Measurements from ENCODE around the gene DESI2. TPM values are rescaled to one million over a fixed set of nuclear protein-coding genes. Genes with fewer than 3 reads are reported as not detected.
A peak's percentile ranks its signal among the peaks of the same experiment; 100 is the strongest.

DESI2 gene
- total RNA-seq, result 22.1 TPM

DNA sequence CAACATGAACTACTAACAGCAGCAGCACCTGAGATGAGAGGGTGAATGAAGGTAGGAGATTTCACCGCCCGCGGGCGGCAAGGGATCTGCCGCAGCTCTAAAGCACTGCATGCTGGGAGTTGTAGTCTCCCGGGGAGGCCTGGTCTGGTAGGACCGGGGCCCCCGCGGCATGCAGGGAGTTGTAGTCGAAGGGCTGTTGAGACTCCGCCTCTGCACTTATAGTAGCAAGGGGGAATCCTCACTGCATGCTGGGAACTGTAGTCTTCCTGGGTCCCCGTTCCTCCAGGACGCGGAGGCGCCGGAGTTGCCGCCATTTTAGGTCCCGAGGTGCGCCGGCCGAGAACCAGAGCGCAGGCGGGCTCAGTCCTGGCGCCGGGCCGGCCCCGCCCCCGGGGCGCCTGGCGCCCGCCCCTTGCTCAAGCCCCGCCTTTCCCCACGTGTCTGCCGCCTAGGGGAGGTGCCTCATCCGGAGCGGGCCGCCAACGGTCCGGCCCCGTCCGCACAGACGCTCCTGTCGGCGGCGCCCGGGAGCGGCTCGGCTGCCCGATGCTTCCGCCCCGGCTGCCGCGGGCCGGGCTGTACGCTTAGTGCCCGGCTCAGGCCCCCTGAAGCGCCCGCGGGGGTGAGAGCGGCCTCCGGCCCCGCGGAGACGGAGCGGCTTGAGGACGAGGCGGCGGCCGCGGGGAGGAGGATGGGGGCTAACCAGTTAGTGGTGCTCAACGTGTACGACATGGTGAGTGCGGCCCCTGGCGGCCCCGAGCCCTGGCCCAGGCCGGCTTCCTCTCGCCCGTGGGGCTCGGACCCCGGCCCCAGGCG is at the start of gene DESI2:
Gene DESI2, plus strand, starts transcription at position 504 of the 816 bp plus-strand sequence. Its CDS starts 188 bp downstream, at position 692.
- H3K9me3 ChIP-seq (ENCODE audit: low read depth, low read length), result no peaks in the 10 kb centered on the region
- H3K4me1 ChIP-seq (ENCODE audit: insufficient read depth, low read length), result peaks cover 23% of the 10 kb centered on the region
- H3K27me3 ChIP-seq (ENCODE audit: insufficient read depth, low read length), result no peaks in the 10 kb centered on the region
- H3K4me3 ChIP-seq (ENCODE audit: low read length), result peak within 1 kb of the TSS; percentile 77

DNA sequence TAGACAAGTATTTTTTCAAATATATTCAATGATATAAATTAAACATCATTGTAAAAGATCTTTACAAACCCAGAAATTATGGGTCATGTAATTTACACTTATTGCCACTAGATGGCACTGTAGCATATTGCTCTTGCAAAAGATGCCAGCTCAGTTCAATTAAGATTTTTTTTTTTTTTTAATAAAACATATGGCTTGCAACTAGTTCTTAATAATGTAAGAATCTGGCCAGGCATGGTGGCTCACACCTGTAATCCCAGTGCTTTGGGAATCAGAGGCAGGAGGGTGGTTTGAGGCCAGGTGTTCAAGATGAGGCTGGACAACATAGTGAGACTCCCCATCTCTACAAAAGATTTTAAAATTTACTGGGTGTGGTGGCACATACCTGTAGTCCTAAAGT is 49.4 kb upstream of the DESI2 start:
- Histone ChIP-seq H3K4me3 (ENCODE audit: low read length) (no peak overlapping the region), H3K4me1 (ENCODE audit: insufficient read depth, low read length) (no peaks in the 10 kb centered on the region)

DNA sequence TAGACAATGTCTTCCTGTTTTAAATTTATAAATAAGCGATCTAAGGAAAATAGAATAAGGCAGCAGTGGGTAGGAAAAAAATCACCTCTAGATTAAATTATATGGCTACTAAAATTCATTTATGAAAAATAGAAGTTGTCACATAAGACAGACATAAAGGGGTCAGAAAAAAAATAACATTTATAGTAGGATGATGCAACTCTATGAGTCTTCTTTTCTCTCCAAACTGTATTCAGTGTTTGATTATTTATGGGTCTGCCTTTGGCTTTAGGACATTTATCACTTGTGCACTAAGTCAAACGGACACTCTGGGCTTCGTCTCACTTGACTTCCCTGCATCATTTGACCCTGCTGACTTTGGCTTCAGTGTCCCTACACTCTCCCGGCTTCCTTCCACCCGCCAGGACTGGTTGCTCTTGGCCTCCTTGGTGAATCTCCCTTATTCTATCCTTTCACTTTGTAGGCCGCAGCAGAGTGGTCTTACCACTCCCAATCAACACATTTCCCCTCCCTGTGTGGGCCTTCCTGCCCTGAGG is 47.0 kb upstream of the DESI2 start:
- Histone ChIP-seq H3K4me1 (ENCODE audit: insufficient read depth, low read length) (no peaks in the 10 kb centered on the region), H3K27me3 (ENCODE audit: insufficient read depth, low read length) (no peaks in the 10 kb centered on the region), H3K4me3 (ENCODE audit: low read length) (no peak overlapping the region), H3K9me3 (ENCODE audit: low read depth, low read length) (no peaks in the 10 kb centered on the region)

More for the DNA sequence above, 49.4 kb upstream of the DESI2 start:
- H3K9me3 ChIP-seq (ENCODE audit: low read depth, low read length), result no peaks in the 10 kb centered on the region
- H3K27me3 ChIP-seq (ENCODE audit: insufficient read depth, low read length), result no peaks in the 10 kb centered on the region

DNA sequence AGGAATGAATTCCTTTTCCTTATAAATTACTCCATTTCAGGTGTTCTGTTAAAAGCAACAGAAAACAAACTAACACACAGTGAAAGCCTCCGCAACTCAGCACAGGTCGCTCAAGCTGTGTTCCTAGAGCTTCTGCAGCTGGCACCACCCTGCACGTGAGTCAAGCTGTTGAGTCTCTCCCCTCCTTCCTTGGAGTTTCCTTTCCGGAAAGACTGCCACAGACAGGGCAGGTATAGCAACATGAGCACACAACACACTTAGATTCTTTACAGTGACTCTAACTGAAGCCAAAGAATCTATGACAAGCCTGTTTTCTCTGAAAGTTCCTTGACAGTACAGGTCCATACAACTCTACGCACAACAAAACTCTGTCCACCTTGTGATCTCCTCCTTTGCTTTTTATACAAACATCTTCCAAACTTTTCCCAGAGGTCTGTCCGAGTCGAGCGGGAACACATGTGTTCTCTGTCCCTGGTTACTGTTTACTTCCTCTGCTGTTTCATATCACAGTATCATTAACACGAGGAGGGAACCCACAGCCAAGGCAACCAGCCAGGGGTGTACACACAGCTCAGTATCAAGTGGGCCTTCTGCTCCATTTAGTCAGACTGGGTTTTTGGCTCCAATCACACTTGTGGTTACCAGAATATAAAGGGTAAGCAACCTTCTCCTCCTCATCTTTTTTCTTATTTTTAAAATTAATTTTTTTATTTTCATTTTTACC is 38.7 kb upstream of the DESI2 start:
- Histone ChIP-seq H3K4me3 (ENCODE audit: low read length) (no peak overlapping the region), H3K9me3 (ENCODE audit: low read depth, low read length) (no peaks in the 10 kb centered on the region), H3K4me1 (ENCODE audit: insufficient read depth, low read length) (no peaks in the 10 kb centered on the region), H3K27me3 (ENCODE audit: insufficient read depth, low read length) (no peaks in the 10 kb centered on the region)

DNA sequence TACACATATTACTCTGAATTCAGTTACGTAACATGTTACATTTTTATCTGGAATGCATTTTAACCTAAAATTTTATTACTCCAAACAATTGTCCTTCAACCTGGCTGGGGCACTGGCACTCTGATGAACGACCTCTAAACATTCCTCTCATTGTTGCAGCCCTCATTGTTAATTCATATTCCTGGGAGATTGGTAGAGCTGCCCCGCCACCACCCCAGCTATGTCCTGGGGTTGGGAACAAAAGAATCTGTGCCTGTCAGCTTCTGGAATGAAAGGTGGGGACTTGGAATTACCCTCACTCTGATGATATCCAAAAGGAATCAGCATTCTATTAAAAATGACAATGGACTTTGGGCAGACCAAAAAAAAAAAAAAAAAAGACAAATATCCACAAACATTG is 38.0 kb upstream of the DESI2 start:
- Histone ChIP-seq H3K4me1 (ENCODE audit: insufficient read depth, low read length) (no peaks in the 10 kb centered on the region), H3K4me3 (ENCODE audit: low read length) (no peak overlapping the region), H3K27me3 (ENCODE audit: insufficient read depth, low read length) (no peaks in the 10 kb centered on the region), H3K9me3 (ENCODE audit: low read depth, low read length) (no peaks in the 10 kb centered on the region)

DNA sequence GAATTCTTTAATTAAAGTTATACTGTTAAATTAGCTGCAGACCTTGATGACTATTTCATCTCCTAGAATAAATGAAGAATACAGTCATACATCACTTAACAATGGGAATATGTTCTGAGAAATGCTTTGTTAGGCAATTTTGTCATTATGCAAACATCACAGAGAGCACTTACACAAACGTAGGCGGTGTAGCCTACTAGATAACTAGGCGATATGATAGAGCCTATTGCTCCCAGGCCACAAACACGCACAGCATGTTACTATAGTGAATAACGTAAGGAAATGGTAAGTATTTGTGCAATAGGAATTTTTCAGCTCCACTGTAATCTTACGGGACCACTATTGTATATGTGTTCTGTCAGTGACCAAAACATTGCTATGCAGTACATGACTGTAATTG is 37.6 kb upstream of the DESI2 start:
- H3K4me1 ChIP-seq (ENCODE audit: insufficient read depth, low read length), result no peaks in the 10 kb centered on the region
- no peaks in the 10 kb centered on the region for H3K27me3 ChIP-seq (ENCODE audit: insufficient read depth, low read length)
- no peaks in the 10 kb centered on the region for H3K9me3 ChIP-seq (ENCODE audit: low read depth, low read length)
- H3K4me3 ChIP-seq (ENCODE audit: low read length), result no peak overlapping the region

DNA sequence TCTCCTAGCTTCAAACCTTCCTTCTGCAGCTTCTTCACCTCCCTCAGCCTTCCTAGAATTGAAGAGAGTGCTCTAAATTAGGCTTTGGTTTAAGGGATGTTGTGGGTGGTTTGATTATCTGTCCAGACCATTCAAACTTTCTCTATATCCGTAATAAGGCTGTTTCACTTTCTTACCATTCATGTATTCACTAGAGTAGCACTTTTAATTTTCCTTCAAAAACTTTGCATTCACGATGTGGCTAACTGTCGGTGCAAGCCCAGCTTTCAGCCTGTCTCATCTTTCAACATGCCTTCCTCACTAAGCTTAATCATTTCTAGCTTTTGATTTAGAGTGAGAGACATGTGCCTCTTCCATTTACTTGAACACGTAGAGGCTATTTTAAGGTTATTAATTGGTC is 26.2 kb upstream of the DESI2 start:
- Histone ChIP-seq H3K4me1 (ENCODE audit: insufficient read depth, low read length) (no peaks in the 10 kb centered on the region), H3K4me3 (ENCODE audit: low read length) (no peak overlapping the region), H3K27me3 (ENCODE audit: insufficient read depth, low read length) (no peaks in the 10 kb centered on the region), H3K9me3 (ENCODE audit: low read depth, low read length) (no peaks in the 10 kb centered on the region)

DNA sequence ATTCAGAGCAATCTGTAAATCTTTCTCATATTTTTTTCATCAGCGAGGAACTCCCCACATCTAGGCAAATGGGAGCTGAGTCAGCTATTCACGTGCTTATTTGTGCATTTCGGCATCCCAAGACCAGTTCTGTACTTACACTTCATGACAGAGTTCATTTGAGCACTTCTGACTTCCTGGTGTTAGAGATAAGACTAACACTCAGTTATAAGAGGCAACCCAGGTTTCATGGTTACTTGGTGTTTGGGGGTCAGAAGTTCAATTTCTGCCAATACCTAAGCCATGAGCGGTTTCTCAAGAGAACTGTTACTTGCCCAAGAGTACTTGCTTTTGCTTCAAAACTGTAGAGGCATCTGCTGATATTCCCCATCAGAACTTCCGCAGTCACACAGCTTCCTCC is 24.1 kb upstream of the DESI2 start:
- no peaks in the 10 kb centered on the region for H3K27me3 ChIP-seq (ENCODE audit: insufficient read depth, low read length)
- no peak overlapping the region for H3K4me3 ChIP-seq (ENCODE audit: low read length)
- no peaks in the 10 kb centered on the region for H3K4me1 ChIP-seq (ENCODE audit: insufficient read depth, low read length)
- H3K9me3 ChIP-seq (ENCODE audit: low read depth, low read length), result no peaks in the 10 kb centered on the region

DNA sequence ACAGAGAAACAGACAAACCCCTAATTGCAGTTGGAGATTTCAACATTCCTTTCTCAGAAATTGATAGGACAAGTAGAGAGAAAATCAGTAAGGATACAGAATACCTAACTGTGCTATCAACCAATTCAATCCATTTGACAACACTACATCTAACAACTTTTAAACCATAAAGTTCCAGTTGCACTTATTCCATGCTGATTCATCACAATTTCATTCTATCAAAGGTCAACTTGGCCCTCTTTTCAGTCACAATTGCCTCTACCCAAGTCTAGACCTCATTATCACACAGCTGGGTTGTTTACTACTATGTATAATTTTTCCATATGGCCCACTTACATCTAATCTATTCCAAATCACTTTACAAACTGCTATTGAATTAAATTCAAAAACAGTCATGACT is 19.8 kb upstream of the DESI2 start:
- Histone ChIP-seq H3K9me3 (ENCODE audit: low read depth, low read length) (no peaks in the 10 kb centered on the region), H3K4me3 (ENCODE audit: low read length) (no peak overlapping the region), H3K4me1 (ENCODE audit: insufficient read depth, low read length) (no peaks in the 10 kb centered on the region), H3K27me3 (ENCODE audit: insufficient read depth, low read length) (no peaks in the 10 kb centered on the region)

DNA sequence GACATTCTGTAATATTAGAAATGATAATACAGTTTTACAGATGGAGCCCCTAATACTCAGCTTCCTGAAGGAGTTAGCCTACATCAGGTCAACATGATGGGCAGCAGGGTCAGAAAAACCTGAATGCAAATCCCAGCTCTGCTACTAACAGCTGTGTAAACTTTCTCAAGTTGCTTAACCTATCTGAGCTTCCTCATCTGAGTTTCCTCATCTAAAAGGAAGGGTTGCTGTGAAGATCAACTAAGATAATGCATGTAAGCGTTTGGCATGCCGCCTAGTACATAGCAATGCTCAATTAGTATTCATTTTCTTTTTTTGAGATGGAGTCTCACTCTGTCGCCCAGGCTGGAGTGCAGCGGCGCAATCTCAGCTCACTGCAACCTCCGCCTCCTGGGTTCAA is 18.4 kb upstream of the DESI2 start:
- no peaks in the 10 kb centered on the region for H3K9me3 ChIP-seq (ENCODE audit: low read depth, low read length)
- no peaks in the 10 kb centered on the region for H3K4me1 ChIP-seq (ENCODE audit: insufficient read depth, low read length)
- H3K4me3 ChIP-seq (ENCODE audit: low read length), result no peak overlapping the region
- H3K27me3 ChIP-seq (ENCODE audit: insufficient read depth, low read length), result no peaks in the 10 kb centered on the region

DNA sequence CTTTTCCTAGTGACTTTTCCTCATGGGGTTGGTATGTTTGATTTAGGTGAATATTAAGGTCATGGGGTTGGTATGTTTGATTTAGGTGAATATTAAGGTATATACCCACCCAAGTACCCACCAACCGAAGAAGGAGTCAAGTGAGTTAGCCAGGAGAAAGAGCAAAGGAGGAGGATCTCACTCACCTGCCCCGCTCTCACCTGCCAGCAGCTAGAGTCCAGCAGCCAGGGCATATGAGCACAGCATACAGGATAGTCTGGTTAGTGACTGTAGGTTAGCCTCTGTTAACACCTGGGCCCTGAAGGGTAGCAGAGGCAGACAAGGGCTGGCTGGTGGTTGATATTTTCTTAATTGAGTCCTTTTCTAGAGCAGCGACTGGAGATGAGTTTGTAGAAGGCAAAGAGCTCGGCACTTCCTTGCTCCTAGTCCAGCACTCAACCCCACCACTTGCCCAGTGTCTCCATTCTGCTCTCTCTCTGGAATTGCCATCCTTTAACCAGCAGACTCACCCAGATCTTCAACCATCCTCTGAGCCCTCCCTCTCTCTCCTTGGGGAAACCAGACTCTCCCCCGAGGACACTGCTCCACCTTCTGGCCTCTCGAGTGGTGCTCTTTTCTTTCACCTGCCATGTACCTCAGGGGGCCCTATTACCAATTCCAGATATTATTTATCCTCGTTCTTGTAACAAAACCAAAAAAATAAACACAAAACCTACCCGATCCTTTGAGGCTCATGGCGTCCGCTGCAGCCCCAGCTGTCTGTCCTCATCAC is 16.3 kb upstream of the DESI2 start:
- Histone ChIP-seq H3K9me3 (ENCODE audit: low read depth, low read length) (no peaks in the 10 kb centered on the region), H3K27me3 (ENCODE audit: insufficient read depth, low read length) (peaks cover 3% of the 10 kb centered on the region), H3K4me3 (ENCODE audit: low read length) (no peak overlapping the region), H3K4me1 (ENCODE audit: insufficient read depth, low read length) (no peaks in the 10 kb centered on the region)

DNA sequence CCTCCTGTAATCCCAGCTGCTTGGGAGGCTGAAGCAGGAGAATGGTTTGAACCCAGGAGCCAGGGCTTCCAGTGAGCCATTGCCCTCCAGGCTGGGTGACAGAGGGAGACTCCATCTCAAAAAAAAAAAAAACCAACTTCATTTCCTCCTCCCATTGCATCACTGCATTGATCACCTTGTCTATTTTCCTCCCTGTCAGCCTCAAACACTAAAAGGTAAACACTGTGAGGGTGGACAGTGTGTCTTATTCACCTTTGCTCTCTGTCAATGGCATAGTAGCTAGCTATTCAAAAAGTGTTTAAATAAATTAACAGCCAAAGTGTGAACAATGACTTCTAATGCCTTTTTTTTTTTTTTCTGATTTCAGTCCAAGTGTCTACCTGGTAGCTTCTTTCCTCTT is 13.4 kb upstream of the DESI2 start:
- Histone ChIP-seq H3K27me3 (ENCODE audit: insufficient read depth, low read length) (peaks cover 3% of the 10 kb centered on the region), H3K9me3 (ENCODE audit: low read depth, low read length) (no peaks in the 10 kb centered on the region), H3K4me1 (ENCODE audit: insufficient read depth, low read length) (no peaks in the 10 kb centered on the region), H3K4me3 (ENCODE audit: low read length) (no peak overlapping the region)

DNA sequence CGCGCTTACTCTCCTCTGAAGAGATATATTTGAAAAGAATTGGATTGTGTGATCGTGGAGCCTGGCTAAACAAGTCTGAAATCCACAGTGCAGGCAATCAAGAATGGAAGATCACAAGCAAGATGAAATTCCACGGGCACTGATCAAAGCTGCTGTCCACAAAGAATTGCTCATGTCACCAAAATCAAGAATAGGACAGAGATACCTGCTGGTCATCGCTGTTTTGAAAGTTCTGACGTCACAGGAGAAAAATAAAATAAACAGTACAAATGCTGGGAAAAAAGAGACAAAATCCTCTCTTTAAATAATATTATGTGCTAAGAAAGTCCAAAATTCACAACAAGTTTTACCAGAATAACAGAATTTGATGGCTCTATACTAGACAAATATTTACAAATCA is 12.0 kb upstream of the DESI2 start:
- peaks cover 3% of the 10 kb centered on the region for H3K27me3 ChIP-seq (ENCODE audit: insufficient read depth, low read length)
- no peaks in the 10 kb centered on the region for H3K4me1 ChIP-seq (ENCODE audit: insufficient read depth, low read length)
- no peak overlapping the region for H3K4me3 ChIP-seq (ENCODE audit: low read length)
- no peaks in the 10 kb centered on the region for H3K9me3 ChIP-seq (ENCODE audit: low read depth, low read length)

DNA sequence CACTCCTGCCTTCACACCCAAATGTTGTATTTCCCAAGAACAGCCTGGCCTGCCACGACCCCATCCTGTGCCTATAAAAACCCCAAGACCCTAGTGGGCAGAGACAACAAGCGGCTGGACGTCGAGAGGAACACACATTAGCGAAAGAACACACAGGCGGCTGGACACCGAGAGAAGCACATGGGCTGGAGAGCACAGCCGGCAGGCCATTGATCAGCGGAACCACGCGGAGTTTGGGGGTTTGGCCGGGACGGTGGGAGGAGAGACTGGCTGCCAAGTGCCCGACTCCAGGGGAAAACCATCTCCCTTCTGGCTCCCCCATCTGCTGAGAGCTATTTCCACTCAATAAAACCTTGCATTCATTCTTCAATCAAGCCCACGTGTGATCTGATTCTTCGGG is 10.4 kb upstream of the DESI2 start:
- H3K27me3 ChIP-seq (ENCODE audit: insufficient read depth, low read length), result peaks cover 3% of the 10 kb centered on the region
- no peak overlapping the region for H3K4me3 ChIP-seq (ENCODE audit: low read length)
- no peaks in the 10 kb centered on the region for H3K9me3 ChIP-seq (ENCODE audit: low read depth, low read length)
- no peaks in the 10 kb centered on the region for H3K4me1 ChIP-seq (ENCODE audit: insufficient read depth, low read length)

DNA sequence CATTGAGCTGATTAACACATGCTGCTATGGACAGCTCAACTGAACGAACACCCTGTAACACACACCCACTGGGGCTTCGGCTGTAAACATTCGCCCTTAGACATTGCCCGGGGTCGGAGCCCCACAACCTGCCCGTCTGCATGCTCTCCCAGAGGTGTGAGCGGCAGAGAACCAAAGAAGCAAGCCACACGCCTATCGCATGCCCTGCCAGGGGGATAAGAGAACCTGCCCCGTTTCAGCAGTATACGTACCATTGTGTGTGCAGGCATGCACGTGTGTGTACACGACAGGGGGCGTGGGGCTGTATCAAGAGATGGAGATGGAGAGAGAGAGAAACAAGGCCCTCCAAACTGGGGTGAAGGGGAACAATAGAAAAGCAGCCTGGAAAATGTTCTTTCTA is 9.9 kb upstream of the DESI2 start:
- no peaks in the 10 kb centered on the region for H3K4me1 ChIP-seq (ENCODE audit: insufficient read depth, low read length)
- H3K9me3 ChIP-seq (ENCODE audit: low read depth, low read length), result no peaks in the 10 kb centered on the region
- no peak overlapping the region for H3K4me3 ChIP-seq (ENCODE audit: low read length)
- peaks cover 3% of the 10 kb centered on the region for H3K27me3 ChIP-seq (ENCODE audit: insufficient read depth, low read length)
